GM23248 (cell line): ENCODE results near the gene EHD4. TPM values are rescaled to one million over a fixed set of nuclear protein-coding genes. Genes with fewer than 3 reads are reported as not detected.
A peak's percentile ranks its signal among the peaks of the same experiment; 100 is the strongest.

ENCODE experiments used
- DNase-seq: peaks from one replicate; pipeline ENCODE4 v3.0.0-alpha.2; 2015
- H2AFZ ChIP-seq: fragments of 200-600 bp; sonication (generic); 2 replicates; pipeline ENCODE4 v1.6.1; 2016; ENCODE audit warnings: antibody characterized with exemption
- H3F3A ChIP-seq: fragments of 200-600 bp; sonication (generic); 2 replicates; pipeline ENCODE4 v1.6.1; 2016; ENCODE audit warnings: mild to moderate bottlenecking, antibody characterized with exemption, mixed run types; ENCODE audit not compliant: insufficient read depth
- H3K27ac ChIP-seq: fragments of 200-600 bp; sonication (generic); 2 replicates; pipeline ENCODE4 v1.5.1; 2016; ENCODE audit warnings: mild to moderate bottlenecking
- H3K27me3 ChIP-seq: fragments of 200-600 bp; sonication (generic); replicated peaks from 2 replicates; pipeline ENCODE4 v1.6.1; 2016; ENCODE audit warnings: mild to moderate bottlenecking; ENCODE audit not compliant: insufficient read depth
- H3K36me3 ChIP-seq: fragments of 200-600 bp; sonication (generic); 2 replicates; pipeline ENCODE4 v1.6.1; 2016; ENCODE audit warnings: low read depth, mild to moderate bottlenecking
- H3K4me1 ChIP-seq: fragments of 200-600 bp; sonication (generic); 2 replicates; pipeline ENCODE4 v1.6.1; 2016; ENCODE audit warnings: mild to moderate bottlenecking; ENCODE audit not compliant: insufficient read depth
- H3K4me2 ChIP-seq: fragments of 200-600 bp; sonication (generic); one replicate; pipeline ENCODE4 v1.6.1; 2016; ENCODE audit warnings: mild to moderate bottlenecking; ENCODE audit not compliant: unreplicated experiment
- H3K4me3 ChIP-seq: fragments of 200-600 bp; sonication (generic); 2 replicates; pipeline ENCODE4 v1.5.1; 2016; ENCODE audit warnings: mild to moderate bottlenecking
- H3K79me2 ChIP-seq: fragments of 200-600 bp; sonication (generic); 2 replicates; pipeline ENCODE4 v1.6.1; 2016; ENCODE audit warnings: mild to moderate bottlenecking; ENCODE audit not compliant: insufficient read depth
- H3K9ac ChIP-seq: fragments of 200-600 bp; sonication (generic); 2 replicates; pipeline ENCODE4 v1.6.1; 2016; ENCODE audit warnings: mild to moderate bottlenecking
- H3K9me2 ChIP-seq: fragments of 200-600 bp; sonication (generic); 2 replicates; pipeline ENCODE4 v1.6.1; 2016; ENCODE audit warnings: mixed run types, mild to moderate bottlenecking, moderate library complexity; ENCODE audit not compliant: insufficient read depth
- H3K9me3 ChIP-seq: fragments of 200-600 bp; sonication (generic); one replicate; pipeline ENCODE4 v1.6.1; 2017; ENCODE audit warnings: low read depth
- H4K20me1 ChIP-seq: fragments of 200-600 bp; sonication (generic); 2 replicates; pipeline ENCODE4 v1.6.0; 2016; ENCODE audit not compliant: insufficient read depth
- EZH2 ChIP-seq: fragments of 200-600 bp; sonication (generic); IDR thresholded peaks from 2 replicates; pipeline ENCODE4 v1.6.1; 2018; ENCODE audit warnings: antibody characterized with exemption, mild to moderate bottlenecking; ENCODE audit not compliant: insufficient read depth, poor library complexity, severe bottlenecking
- EZH2phosphoT487 ChIP-seq: fragments of 200-600 bp; sonication (generic); IDR thresholded peaks from 2 replicates; pipeline ENCODE4 v1.6.1; 2018; ENCODE audit warnings: antibody characterized with exemption, moderate library complexity, mild to moderate bottlenecking, low read depth; ENCODE audit not compliant: insufficient read depth
- WGBS, 2 experiments: methylation state at CpG; one replicate each; pipeline ENCODE4 v1.1.6; 2015 to 2017; ENCODE audit warnings: low lambda C conversion rate in 2 of 2, low coverage in 1 of 2; ENCODE audit errors: missing lambda C conversion rate in 2 of 2; 5-methylcytosine and 5-hydroxymethylcytosine counted together
- in situ Hi-C: fragments of 300-500 bp; cut with MboI; formaldehyde crosslinking; loops from 2 replicates; pipeline ENCODE4 v1.15.0; 2020
- polyA plus RNA-seq: library from polyadenylated mRNA; unstranded; fragments of >200 nt; fragmentation: Nextera tagmentation; extraction: Ambion mirVana; gene quantifications from 2 replicates; pipeline ENCODE4 v1.2.1, GENCODE V29; 2016
- total RNA-seq: library from RNA; depleted of rRNA; stranded (reverse); fragments of >200 nt; shearing (Covaris generic); gene quantifications from 2 replicates; pipeline ENCODE4 v1.2.3, GENCODE V29; 2014

EHD4 gene
- total and polyA plus RNA-seq, 2 experiments from 2014 or later, result 17.7 to 18.7 TPM

DNA sequence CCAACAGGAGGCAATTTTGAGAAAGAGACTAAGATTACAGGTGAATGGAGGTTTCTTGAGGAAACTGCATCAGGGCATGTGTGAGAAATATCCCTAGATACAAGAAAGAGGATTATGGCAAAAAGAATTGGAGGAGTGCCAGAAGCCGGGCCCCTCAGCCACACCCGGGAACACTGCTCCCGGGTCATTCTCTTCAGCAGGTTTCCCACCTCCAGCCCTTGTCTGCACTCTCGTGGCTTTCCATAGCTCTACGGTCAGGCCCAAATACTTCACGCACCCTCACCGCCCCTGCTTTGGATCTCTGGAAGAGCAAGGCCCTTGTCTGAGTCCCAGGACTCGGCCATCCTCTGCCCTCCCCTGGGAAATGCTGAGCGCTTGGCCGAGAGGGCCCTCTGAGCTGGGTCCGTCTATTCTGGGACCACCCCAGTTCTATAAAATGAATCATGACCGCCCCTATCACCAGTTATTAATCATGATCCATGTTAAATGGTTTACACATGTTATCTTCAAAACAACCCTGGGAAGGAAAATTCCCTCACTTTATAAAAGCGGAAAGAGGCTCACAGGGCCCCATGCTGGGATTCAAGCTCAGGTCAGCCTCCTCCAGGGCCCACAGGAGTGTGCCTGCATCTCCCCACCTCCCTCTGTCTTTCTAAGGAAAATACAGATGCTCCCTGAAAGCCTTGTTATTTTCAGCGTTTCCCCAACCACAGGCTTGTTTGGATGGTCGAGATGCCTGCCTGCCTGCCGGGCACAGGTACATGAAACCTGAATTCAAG is 39.7 kb downstream of the EHD4 start:
- H3K27ac ChIP-seq, result no peak overlapping the region
- H3K4me1 ChIP-seq, result peaks cover 45% of the 10 kb centered on the region
- H3K9me3 ChIP-seq, result no peaks in the 10 kb centered on the region
- no peaks in the 10 kb centered on the region for H3K27me3 ChIP-seq
- no peak for DNase-seq
- no peak for TF ChIP-seq EZH2phosphoT487
- TF ChIP-seq EZH2, result no peak
- H4K20me1 ChIP-seq, result no peaks in the 10 kb centered on the region
- H3K36me3 ChIP-seq, result 0 out of 2 replicates have a peak, but pooled peaks cover 3% of the 10 kb centered on the region
- H3K9ac ChIP-seq, result no peak overlapping the region
- 88% methylated on average over 16 of the region's 16 CpGs for WGBS, 2 experiments
- in situ Hi-C loops, result no loop called here
- H3K4me2 ChIP-seq, result no peak overlapping the region
- H3F3A ChIP-seq, result peaks cover 26% of the 10 kb centered on the region
- no peak overlapping the region for H2AFZ ChIP-seq
- peaks cover 17% of the 10 kb centered on the region; the same call in 1 of the 2 replicates for H3K79me2 ChIP-seq
- H3K9me2 ChIP-seq, result no peaks in the 10 kb centered on the region
- no peak overlapping the region for H3K4me3 ChIP-seq

DNA sequence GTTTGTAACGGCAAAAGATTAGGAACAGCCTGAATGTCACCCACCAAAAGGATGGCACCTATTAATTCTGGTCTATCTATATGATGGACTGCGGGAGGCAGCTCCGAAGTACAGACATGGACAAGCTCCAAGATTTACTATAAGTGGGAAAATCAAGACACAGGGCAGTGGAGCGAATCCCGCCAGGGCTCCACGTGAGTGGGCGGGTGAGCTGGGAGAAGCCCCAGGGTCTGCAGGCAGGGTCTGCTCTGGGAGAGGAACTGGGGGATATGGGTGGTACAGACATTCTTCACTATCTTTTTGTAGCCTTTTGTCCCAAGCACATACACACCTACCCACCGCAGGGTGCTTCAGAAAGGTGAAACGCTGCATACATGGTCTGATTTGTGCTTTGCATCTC is 40.3 kb downstream of the EHD4 start:
- WGBS, 2 experiments, result 96 to 99% methylated on average over 9 of the region's 9 CpGs
- H3K79me2 ChIP-seq, result peaks cover 17% of the 10 kb centered on the region; the same call in 1 of the 2 replicates
- no peaks in the 10 kb centered on the region for H3K9me2 ChIP-seq
- no peak overlapping the region for H2AFZ ChIP-seq
- H3K4me2 ChIP-seq, result no peak overlapping the region
- H3K4me3 ChIP-seq, result no peak overlapping the region
- H3F3A ChIP-seq, result peaks cover 26% of the 10 kb centered on the region
- H3K27me3 ChIP-seq, result no peaks in the 10 kb centered on the region
- 0 out of 2 replicates have a peak, but pooled peaks cover 3% of the 10 kb centered on the region for H3K36me3 ChIP-seq
- no peak for DNase-seq
- no peak overlapping the region for H3K27ac ChIP-seq
- TF ChIP-seq EZH2phosphoT487 (no peak), EZH2 (no peak)
- H3K9me3 ChIP-seq, result no peaks in the 10 kb centered on the region
- no peak overlapping the region for H3K9ac ChIP-seq
- peaks cover 45% of the 10 kb centered on the region for H3K4me1 ChIP-seq
- in situ Hi-C loops, result no loop called here
- H4K20me1 ChIP-seq, result no peaks in the 10 kb centered on the region

- Histone ChIP-seq H3K9ac (peak overlapping the region; percentile 46), H2AFZ (no peak overlapping the region), H4K20me1 (no peaks in the 10 kb centered on the region), H3K4me2 (peak overlapping the region; percentile 26), H3K9me2 (no peaks in the 10 kb centered on the region), H3K4me3 (no peak overlapping the region), H3K27me3 (no peaks in the 10 kb centered on the region), H3K4me1 (peaks cover 47% of the 10 kb centered on the region), H3K27ac (peak overlapping the region; percentile 80), H3K9me3 (no peaks in the 10 kb centered on the region), H3K79me2 (peaks cover 17% of the 10 kb centered on the region; the same call in 1 of the 2 replicates), H3K36me3 (0 out of 2 replicates have a peak, but pooled peaks cover 3% of the 10 kb centered on the region), H3F3A (peaks cover 26% of the 10 kb centered on the region)
- TF ChIP-seq EZH2phosphoT487 (0 out of 2 replicates have a peak, but pooled peaks have one; percentile 37), EZH2 (no peak)
- DNase-seq, result no peak
- in situ Hi-C loops, result no loop called here
- WGBS, 2 experiments, result 35 to 44% methylated on average over 2 of the region's 2 CpGs
Measured at GRCh38 chr15:41930867-41931222, 41.5 kb downstream of the EHD4 start.

- WGBS, 2 experiments, result 16 to 19% methylated on average over 8 of the region's 8 CpGs
- H3K9ac ChIP-seq, result peak overlapping the region; percentile 46; the same call in 1 of the 2 replicates
- H2AFZ ChIP-seq, result no peak overlapping the region
Measured at GRCh38 chr15:41930221-41930866, 42.0 kb downstream of the EHD4 start.

More at GRCh38 chr15:41930221-41930866, 42.0 kb downstream of the EHD4 start:
- no peaks in the 10 kb centered on the region for H3K27me3 ChIP-seq
- no peak for TF ChIP-seq EZH2
- TF ChIP-seq EZH2phosphoT487, result peak; percentile 87
- no peaks in the 10 kb centered on the region for H4K20me1 ChIP-seq
- peaks cover 17% of the 10 kb centered on the region; the same call in 1 of the 2 replicates for H3K79me2 ChIP-seq
- in situ Hi-C loops, result no loop called here
- no peak overlapping the region for H3K4me3 ChIP-seq
- peak; percentile 97 for DNase-seq
- no peaks in the 10 kb centered on the region for H3K9me3 ChIP-seq
- H3K36me3 ChIP-seq, result 0 out of 2 replicates have a peak, but pooled peaks cover 3% of the 10 kb centered on the region
- peak overlapping the region; percentile 67 for H3K4me2 ChIP-seq
- peak overlapping the region; percentile 80 for H3K27ac ChIP-seq
- H3K9me2 ChIP-seq, result no peaks in the 10 kb centered on the region
- H3F3A ChIP-seq, result peaks cover 26% of the 10 kb centered on the region
- H3K4me1 ChIP-seq, result peaks cover 47% of the 10 kb centered on the region
